NCI-H1436 (cell line): Measurements from ENCODE around the gene AZGP1.
"Not testable (repeated sequence)": the region's sequence is repeated elsewhere in the genome, so short reads cannot be mapped to it uniquely, and the experiment has no call there.

Source experiments
- DNase-seq: peaks from one replicate; lab custom pipeline; 2025; lab: John Stamatoyannopoulos, UW

The AZGP1 gene

DNA sequence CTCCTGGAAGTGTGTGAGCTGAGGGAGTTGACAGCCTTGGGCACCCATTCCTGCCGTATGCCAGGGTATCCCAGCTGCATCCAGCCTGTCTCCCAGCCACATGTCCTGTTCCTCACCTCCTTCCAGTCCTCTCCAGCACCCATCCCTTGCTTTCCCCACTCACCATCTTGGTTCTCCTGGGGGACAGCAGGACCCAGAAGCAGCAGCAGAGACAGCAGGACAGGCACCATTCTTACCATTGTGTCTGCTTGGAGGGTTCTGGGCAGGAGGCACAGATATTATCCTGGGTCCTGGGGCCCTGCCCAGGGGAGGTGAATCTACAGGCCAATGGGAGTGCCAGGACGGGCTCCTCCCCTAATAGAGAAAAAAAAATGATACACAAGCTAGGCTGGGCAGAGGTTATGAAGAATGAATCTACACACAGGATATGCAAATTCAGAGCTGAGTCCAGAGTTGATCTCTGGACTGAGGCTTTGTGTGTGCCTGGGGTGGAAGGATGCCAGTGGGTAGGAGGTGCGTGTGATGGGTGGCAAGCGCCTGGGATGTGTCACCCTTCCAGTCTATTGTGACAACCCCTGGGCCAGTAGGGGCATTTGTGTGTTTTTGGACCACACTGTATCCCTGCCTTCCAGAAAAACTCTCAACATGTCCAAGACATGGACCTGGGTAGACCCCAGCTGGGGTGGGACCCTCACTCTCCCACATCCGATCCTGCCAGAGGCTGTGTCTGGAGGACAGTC, at the start of gene AZGP1:
Gene AZGP1 (minus strand): TSS at position 250 of the 740 bp plus-strand sequence. CDS start 11 bp downstream, at position 239.
- no peak for DNase-seq

DNA sequence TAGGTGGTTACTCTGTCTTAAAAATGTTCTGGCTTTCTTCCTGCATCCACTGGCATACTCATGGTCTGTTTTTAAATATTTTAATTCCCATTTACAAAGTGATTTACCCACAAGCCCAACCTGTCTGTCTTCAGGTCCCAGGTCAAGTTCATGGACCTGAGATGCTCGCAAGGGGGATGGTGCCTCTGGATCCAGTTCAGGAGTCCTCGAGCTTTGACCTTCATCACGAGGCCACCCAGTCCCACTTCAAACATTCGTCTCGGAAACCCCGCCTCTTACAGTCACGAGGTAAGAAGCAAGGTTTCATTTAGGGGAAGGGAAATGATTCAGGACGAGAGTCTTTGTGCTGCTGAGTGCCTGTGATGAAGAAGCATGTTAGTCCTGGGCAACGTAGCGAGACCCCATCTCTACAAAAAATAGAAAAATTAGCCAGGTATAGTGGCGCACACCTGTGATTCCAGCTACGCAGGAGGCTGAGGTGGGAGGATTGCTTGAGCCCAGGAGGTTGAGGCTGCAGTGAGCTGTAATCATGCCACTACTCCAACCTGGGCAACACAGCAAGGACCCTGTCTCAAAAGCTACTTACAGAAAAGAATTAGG, 48.3 kb upstream of the AZGP1 start:
- no peak for DNase-seq

DNA sequence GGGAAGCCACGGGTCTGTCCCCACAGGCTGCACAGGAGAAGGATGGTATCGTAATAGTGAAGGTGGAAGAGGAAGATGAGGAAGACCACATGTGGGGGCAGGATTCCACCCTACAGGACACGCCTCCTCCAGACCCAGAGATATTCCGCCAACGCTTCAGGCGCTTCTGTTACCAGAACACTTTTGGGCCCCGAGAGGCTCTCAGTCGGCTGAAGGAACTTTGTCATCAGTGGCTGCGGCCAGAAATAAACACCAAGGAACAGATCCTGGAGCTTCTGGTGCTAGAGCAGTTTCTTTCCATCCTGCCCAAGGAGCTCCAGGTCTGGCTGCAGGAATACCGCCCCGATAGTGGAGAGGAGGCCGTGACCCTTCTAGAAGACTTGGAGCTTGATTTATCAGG, 47.7 kb upstream of the AZGP1 start:
- DNase-seq: no peak

DNA sequence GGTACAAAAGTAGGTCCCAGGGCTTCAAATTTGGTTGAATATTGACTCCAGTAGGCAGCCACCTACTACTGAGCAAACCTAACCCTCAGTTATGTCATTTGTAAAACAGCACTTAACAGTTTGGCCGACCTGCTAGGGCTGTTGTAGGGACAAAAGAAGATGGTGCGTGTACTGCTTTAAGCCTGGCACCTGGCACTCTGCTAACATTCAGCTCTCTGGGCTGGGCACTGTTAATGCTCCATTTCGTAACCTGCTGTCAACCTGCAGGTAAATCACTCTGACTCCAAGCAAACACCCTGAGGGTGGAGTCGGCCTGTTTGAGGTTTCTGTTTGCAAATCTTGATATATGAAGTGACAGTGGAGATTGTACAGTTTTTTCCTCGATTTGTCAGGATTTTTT, 46.8 kb upstream of the AZGP1 start:
- no peak for DNase-seq

DNA sequence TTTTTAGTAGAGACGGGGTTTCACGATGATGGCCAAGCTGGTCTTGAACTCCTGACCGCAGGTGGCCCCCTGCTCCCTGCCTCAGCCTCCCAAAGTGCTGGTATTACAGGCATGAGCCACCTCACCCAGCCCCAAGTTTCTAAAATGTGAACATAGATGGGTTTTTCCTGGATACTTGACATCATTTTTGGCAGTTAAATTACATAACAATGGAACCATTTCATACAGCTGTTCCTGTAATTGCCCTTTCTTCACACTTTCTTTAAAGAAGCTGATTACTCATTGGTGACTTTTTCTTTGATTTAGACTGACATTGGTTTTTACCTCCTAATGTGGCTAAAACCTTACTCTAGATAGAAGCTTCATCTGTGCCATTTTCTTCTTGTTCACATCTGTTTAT, 45.5 kb upstream of the AZGP1 start:
- no peak for DNase-seq

DNA sequence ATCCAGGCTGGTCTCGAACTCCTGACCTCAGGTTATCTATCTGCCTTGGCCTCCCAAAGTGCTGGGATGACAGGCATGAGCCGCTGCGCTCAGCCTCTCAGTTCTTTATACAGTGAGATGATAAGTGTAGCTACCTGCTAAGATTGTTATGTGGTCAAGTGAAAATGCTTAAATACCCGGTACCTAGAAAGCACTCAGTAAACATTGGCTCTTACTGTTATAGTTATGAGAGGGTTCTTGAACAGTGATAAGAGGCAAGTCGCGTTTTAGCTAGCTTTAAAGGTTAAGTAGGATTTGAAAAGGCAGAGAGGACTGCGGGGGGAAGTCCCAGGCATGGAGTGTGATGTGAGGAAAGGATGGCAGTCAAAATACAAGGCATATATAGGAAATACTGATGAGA, 44.1 kb upstream of the AZGP1 start:
- DNase-seq: no peak

DNA sequence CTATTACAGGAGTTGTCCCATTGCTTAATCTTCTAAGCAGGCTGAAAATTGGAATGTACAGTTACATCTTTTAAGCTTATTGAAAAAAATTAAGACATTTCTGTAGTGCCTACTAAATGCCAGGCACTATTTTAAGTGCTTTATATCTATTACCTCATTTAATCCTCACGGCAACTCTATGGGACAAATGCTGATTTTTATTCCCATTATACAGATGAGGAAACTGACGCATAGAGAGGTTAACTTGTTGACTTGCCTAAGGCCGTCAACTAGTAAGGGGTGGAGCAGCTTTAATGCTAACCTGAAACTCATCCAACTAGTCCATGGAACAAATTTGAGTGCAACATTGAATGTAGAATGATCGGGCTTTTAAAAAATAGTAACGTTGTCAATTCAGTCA, 42.0 kb upstream of the AZGP1 start:
- no peak for DNase-seq

DNA sequence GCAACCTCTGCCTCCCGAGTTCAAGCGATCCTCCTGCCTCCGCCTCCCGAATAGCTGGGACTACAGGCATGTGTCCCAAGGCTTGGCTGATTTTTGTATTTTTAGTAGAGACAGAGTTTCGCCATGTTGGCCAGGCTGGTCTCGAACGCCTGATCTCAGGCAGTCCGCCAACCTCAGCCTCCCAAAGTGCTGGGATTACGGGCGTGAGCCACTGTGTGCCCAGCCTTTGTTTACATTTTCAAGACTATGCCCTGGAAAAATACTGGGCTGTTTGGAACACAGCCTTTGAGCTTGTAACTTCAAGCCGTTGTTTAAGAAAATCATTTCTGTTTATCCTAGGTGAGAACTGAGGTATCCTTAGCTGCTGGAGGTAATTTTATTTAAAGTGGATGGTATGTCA, 41.5 kb upstream of the AZGP1 start:
- DNase-seq: no peak

DNA sequence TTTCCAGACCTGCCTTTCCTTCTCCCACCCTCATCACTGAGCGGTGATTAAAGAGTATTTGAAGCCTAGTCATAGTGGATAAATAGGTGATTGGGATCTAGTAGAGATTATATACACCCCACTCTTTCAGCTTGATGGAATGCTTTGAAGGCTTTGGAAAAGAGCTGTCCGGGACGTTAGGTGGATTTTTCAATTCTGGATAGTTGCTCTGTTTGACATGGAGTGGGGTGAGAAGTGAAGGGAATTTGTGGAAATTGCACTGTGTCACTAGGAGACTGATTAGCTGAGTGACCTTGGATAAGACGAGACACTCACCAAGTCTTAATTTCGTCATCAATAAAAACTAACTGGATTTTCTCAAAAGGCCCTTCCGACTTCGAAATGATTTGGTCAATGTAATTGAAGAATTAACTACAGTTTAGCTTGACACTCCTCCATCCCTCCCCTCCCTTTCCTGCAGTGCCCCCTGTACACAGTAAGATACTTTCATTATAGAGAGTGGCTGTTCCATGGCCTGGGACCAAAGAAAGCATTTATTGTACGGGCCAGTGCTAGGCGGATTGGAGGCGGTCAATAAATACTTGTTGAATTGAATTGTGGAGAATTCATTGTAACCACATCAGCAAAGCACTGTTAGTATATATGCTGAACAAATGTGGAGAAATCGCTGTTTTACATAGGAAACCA, 40.5 kb upstream of the AZGP1 start:
- DNase-seq: no peak

DNA sequence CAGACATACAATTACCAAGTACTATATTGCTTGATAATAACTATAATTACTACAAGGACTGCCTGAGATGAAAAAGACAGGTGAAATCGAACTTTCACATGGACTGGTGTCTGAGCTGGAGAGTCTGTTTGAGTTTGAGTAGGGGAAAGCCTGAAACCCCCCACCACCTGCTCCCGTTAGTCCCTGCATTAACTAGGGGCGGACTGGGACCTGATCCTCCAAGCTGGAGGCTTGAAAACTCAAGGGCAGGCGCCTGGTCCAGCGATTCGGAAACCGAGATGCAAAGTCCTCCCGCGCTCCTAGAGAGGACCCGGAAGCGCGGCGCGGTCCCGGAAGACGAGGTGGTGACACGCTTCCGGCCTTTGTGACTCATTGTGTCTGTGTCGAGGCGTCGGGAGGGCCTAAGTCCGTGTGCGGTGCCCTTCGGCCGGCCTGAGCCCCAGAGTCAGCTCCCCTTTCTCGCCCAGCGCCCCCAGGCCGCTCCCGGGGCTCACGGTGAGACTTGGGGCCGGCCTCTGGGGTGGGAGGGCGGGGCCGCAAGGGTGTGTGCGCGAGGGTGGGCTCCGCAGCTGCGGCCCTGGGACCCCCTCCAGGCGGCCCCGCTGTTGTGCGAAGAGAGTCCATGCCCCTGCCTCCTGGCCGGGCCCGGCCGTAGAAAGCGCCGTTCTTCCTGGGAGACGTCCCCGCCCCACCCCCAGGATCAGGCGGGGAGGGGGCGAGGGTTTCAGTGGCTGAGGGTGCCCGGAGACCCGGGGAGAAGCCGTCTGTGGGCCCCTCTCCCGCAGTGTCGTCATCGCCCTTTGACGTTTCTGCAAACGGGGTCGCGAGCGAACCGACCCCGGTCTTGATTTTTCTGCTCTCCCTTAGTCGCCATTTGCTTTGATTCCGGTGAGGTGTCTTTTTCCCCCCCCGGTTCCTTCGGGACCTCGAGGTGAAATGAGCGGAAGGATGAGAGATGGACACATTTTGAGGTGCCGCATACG, 39.7 kb upstream of the AZGP1 start, which contains the start of gene ZKSCAN1:
Gene ZKSCAN1 (plus strand): TSS at position 365 of the 983 bp plus-strand sequence. CDS start 7,911 bp downstream, outside the sequence.
- peak; percentile 89 for DNase-seq

DNA sequence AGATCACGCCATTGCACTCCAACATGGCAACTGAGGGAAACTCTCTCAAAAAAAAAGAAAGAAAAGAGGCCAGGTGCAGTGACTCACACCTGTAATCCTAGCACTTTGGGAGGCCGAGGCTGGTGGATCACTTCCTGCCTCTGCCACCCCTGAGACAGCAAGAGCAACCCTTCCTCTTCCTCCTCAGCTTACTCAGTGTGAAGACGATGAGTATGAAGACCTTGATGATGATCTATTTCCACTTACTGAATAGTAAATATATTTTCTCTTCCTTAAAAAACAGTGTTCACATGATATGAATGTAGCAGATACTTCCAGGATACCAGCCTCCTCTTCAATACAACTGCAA, 37.5 kb upstream of the AZGP1 start:
- DNase-seq: no peak

DNA sequence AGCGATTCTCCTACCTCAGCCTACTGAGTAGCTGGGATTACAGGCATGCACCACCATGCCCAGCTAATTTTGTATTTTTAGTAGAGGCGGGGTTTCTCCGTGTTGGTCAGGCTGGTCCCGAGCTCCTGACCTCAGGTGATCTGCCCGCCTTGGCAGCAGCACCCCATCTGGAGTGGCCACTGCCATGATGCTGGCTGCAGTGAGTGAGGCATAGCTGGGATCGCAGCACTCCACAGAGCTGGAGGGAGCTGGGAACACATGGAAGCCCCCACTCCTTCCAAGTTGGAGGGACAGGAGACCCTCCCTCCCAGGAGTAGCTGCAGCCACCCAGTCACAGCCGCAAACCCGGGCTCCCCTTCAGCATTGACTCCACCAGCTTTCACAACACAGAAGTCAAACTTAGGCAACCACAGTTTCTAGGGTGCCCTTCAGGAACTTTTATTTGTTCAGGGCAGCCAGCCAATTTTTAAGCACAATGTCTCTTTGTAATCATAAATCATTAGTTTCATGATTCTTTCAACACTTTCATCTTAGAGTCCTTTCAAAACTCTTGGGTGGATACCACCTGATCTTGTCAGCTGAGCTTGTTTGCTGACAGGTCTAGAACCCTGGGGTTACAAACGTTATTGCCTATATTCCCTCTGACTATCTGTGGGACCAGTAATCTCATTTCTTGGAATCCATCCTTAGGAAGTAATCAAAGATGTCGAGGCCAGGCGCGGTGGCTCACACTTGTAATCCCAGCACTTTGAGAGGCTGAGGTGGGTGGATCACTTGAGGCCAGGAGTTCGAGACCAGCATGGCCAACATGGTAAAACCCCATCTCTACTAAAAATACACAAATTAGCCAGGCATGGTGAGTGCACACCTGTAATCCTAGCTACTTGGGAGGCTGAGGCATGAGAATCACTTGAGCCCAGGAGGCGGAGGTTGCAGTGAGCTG, 36.8 kb upstream of the AZGP1 start:
- DNase-seq: not testable (repeated sequence)

DNA sequence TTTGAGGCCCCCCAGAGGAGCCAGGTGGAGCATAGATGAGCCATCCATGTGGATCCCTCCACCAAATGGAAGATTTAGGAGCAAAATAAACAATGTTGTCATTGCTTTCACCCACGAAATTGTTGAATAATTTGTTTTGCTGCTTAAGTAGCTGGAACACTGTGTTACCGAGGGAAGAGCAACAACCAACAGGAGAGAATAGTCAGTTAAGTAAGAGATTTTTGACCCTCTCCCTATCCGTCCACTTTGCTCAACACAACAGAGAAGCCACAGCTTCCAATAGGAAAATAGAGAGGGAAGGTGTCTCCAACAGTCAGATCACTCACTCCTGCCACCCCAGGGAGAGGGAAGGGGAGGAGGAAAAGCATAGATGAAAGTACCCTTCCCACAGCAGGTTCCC, 35.7 kb upstream of the AZGP1 start:
- DNase-seq: no peak

DNA sequence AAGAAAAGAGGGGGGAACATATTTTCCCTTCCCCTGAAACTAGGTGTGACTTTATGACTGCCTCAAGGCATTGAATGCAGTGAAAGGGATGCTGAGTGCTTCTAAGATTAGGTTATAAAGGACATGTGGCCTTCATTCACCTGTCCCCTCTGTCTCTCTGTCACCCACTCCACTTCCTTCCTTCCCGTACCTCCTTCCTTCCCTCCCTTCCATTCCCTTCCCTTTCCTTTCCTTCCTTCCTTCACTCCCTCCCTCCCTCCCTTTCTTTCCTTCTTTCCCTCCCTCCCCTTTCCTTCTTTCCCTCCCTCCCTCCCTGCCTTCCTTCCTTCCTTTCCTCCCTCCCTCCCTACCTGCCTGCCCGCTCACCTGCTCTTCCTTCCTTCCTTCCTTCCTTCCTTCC, 35.1 kb upstream of the AZGP1 start:
- no peak for DNase-seq

DNA sequence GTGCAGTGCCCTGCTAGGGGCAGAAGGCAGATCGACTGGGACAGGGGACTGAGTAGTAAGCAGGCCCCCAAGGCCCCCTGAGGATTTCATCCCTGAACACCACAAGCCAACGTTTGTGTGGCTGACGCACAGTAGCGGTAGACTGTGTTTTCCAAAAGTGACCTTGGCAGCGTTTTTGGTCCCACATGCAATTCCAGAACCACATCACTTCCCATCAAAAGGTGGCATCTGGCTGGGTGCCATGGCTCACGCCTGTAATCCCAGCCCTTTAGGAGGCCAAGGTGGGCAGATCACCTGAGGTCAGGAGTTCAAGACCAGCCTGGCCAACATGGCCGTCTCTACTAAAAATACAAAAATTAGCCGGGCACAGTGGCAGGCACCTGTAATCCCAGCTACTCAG, 34.1 kb upstream of the AZGP1 start:
- DNase-seq: not testable (repeated sequence)

DNA sequence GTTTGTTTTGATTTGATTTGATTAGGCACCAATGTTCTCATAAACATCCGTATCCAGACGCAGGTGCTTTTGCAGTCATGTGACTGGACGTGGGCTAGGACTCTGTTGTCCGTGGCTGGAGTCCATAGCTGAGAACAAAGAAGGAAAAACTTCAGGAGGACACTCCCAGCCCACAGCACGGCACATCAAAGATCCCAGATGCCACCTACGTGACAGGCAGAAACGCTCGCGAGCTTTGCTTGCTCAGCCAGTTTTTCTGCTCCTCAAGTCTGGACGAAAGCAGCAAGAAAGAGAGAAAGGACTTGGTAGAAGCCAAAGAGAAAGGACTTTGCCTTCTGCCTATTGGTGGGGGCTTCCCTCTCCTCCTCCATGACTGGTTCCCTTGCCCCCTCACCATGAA, 32.7 kb upstream of the AZGP1 start:
- no peak for DNase-seq

DNA sequence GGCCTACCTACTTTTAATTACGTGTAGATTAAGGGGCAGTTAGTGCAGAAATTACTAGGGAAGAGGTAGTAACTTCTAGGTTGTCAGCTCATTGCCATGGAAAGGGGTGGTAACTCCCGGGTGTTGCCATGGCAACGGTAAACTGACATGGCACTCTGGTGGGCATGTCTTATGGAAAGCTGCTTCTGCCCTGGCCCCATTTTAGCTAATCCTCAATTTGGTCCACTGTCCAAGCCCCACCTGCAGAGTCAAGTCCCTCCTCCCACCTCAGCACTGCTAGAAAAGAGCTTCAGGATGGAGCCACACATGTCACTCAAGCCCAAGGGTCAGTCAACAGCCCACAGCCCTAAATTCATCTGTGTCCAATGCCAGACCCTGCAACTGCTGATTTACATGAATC, 32.1 kb upstream of the AZGP1 start:
- DNase-seq: no peak

DNA sequence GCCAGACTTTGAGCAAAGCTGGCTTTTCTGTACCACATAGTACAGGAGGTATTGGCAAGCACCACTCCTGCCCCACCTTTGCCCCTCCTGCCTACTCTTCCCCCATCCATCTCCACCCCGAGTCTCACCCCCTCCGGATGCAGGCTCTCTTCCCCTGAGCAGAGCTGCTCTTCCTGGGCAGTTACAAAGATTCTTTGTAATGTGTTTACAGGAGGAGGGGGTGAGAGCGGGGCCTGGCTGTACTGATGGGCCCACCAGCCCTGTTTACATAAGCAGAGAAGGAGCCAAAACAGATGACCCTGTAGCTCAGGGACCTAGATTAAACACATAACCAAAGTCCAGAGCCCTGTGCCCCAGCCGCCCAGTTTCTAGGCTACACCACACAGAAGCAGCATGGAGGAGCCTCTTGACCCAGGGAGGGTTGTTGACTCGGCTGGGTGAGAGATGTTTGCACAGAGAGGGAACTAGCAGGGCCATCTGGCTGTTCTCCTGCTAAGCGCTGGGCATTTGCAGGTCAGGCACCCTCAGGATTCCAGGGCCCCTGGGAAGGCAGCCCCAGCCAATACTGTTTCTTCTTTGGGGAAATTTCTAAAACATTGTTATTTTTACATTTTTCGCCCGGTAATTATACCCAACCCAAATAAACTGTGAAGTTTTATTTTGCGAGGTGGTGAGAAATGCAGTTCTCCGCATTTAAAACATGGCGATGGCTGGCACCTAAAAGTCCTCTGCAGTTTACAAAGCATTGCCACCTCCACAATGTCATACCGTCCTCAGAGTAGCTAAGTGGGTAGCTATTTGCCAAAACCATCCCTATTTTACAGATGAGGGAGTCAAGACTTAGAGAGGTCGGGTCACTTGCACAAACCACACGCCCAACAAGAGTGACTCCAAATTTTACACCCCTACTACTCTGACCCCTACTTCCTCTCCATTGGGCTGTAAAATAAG, 28.2 kb upstream of the AZGP1 start:
- no peak for DNase-seq

DNA sequence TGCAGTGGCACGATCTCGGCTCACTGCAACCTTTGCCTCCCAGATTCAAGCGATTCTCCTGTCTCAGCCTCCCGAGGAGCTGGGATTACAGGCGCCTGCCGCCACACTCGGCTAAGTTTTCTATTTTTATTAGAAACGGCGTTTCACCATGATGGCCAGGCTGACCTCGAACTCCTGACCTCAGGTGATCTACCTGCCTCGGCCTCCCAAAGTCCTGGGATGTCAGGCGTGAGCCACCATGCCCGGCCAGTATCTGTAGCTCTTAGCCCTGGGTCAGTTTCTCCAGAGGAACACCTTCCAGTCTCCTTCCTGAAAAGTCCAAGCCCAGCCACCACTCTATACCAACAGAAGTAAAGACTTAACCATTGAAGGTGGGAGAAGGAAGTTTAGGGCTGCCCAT, 24.4 kb upstream of the AZGP1 start:
- no peak for DNase-seq
